Activated CD4-positive, alpha-beta memory T cell treated with anti-CD3 and anti-CD28 coated beads, Interleukin-2, amount 10 ng/mL, durations not matched to agents 7 days and 5 days (primary cell): ENCODE results near the gene ZNF512. TPM values are rescaled to one million over a fixed set of nuclear protein-coding genes. Genes with fewer than 3 reads are reported as not detected.
"Not testable (repeated sequence)": the region's sequence is repeated elsewhere in the genome, so short reads cannot be mapped to it uniquely, and the experiment has no call there.

Source experiments
- CTCF ChIA-PET: fragments of 350-600 bp; sonication (Branson Sonifier 250); formaldehyde crosslinking; loops from one replicate; lab custom pipeline; 2021; ENCODE audit warnings: antibody characterized with exemption, inconsistent platforms; lab: Charles Lee
- POLR2A ChIA-PET: fragments of 350-600 bp; sonication (Branson Sonifier 250); formaldehyde crosslinking; loops from one replicate; lab custom pipeline; 2021; ENCODE audit warnings: antibody characterized with exemption; lab: Charles Lee
- DNase-seq: peaks from one replicate; pipeline ENCODE4 v3.0.0-alpha.2; 2020
- H3K27ac Mint-ChIP-seq: one replicate; pipeline ENCODE4 v1.8.0; 2021; ENCODE audit warnings: mild to moderate bottlenecking, mixed read lengths
- H3K27me3 Mint-ChIP-seq: one replicate; pipeline ENCODE4 v1.8.0; 2021; ENCODE audit warnings: mixed read lengths
- H3K36me3 Mint-ChIP-seq: one replicate; pipeline ENCODE4 v1.8.0; 2021; ENCODE audit warnings: low read depth, mixed read lengths
- H3K4me1 Mint-ChIP-seq: one replicate; pipeline ENCODE4 v1.8.0; 2021; ENCODE audit warnings: mixed read lengths
- H3K4me3 Mint-ChIP-seq: one replicate; pipeline ENCODE4 v1.8.0; 2021; ENCODE audit warnings: mild to moderate bottlenecking, mixed read lengths
- H3K9me3 Mint-ChIP-seq: one replicate; pipeline ENCODE4 v1.8.0; 2021; ENCODE audit warnings: mixed read lengths
- total RNA-seq, 2 experiments: library from RNA; stranded (reverse); gene quantifications; one replicate each; pipeline ENCODE4 v1.2.3, GENCODE V29; 2021

ZNF512 gene
- total RNA-seq, 2 experiments from 2014 or later, result 31.4 to 34.0 TPM

GRCh38 chr2:27587025-27587424, 4.2 kb downstream of the ZNF512 start:
- CTCF ChIA-PET, result interaction anchor here (0.7 to 1.0 kb wide), 2 partner anchors 13 to 41 kb away, joined by 3 read pairs; no protein-coding TSS in a partner anchor
- Mint-ChIP-seq H3K27me3 (no peaks in the 10 kb centered on the region), H3K36me3 (peaks cover 67% of the 10 kb centered on the region), H3K27ac (peak overlapping the region; percentile 26), H3K4me1 (peaks cover 70% of the 10 kb centered on the region), H3K9me3 (peaks cover 16% of the 10 kb centered on the region), H3K4me3 (no peak overlapping the region)
- POLR2A ChIA-PET, result interaction anchor here (0.7 kb wide), 1 partner anchor 14 kb away, joined by 4 read pairs; no protein-coding TSS in a partner anchor
- DNase-seq, result no peak

GRCh38 chr2:27588308-27588707, 5.5 kb downstream of the ZNF512 start:
- Mint-ChIP-seq H3K27me3 (no peaks in the 10 kb centered on the region), H3K4me1 (peaks cover 63% of the 10 kb centered on the region), H3K36me3 (peaks cover 67% of the 10 kb centered on the region), H3K9me3 (peaks cover 17% of the 10 kb centered on the region), H3K4me3 (no peak overlapping the region), H3K27ac (no peak overlapping the region)
- DNase-seq, result no peak
- ChIA-PET POLR2A (no interaction called here), CTCF (no interaction called here)

- ChIA-PET POLR2A (no interaction called here), CTCF (interaction anchor here (0.6 to 1.2 kb wide), 2 partner anchors 30 to 89 kb away, joined by 4 read pairs; no protein-coding TSS in a partner anchor)
- H3K27me3 Mint-ChIP-seq, result no peaks in the 10 kb centered on the region
- H3K36me3 Mint-ChIP-seq, result peaks cover 71% of the 10 kb centered on the region
- H3K27ac Mint-ChIP-seq, result no peak overlapping the region
- H3K4me1 Mint-ChIP-seq, result peaks cover 39% of the 10 kb centered on the region
- no peak for DNase-seq
- peaks cover 39% of the 10 kb centered on the region for H3K9me3 Mint-ChIP-seq
- H3K4me3 Mint-ChIP-seq, result no peak overlapping the region
Observed at GRCh38 chr2:27591745-27592144, 8.9 kb downstream of the ZNF512 start.

- Mint-ChIP-seq H3K27me3 (no peaks in the 10 kb centered on the region), H3K27ac (no peak overlapping the region), H3K9me3 (peaks cover 43% of the 10 kb centered on the region), H3K4me1 (peaks cover 38% of the 10 kb centered on the region), H3K36me3 (peaks cover 72% of the 10 kb centered on the region), H3K4me3 (no peak overlapping the region)
- ChIA-PET POLR2A (no interaction called here), CTCF (interaction anchor here (0.7 kb wide), 1 partner anchor 21 kb away, joined by 4 read pairs; no protein-coding TSS in a partner anchor)
- DNase-seq, result no peak
Observed at GRCh38 chr2:27593240-27593639, 10.4 kb downstream of the ZNF512 start.

- H3K27ac Mint-ChIP-seq, POLR2A ChIA-PET, DNase-seq, CTCF ChIA-PET, H3K4me3 Mint-ChIP-seq, H3K27me3 Mint-ChIP-seq: not testable (repeated sequence)
- Mint-ChIP-seq H3K9me3 (peaks cover 43% of the 10 kb centered on the region), H3K36me3 (peaks cover 77% of the 10 kb centered on the region), H3K4me1 (peaks cover 42% of the 10 kb centered on the region)
Observed at GRCh38 chr2:27594020-27594703, 11.3 kb downstream of the ZNF512 start.

GRCh38 chr2:27595412-27595811, 12.6 kb downstream of the ZNF512 start:
- peaks cover 46% of the 10 kb centered on the region for H3K4me1 Mint-ChIP-seq
- H3K9me3 Mint-ChIP-seq, result peaks cover 32% of the 10 kb centered on the region
- ChIA-PET CTCF (interaction anchor here (0.9 kb wide), 1 partner anchor 10 kb away, joined by 4 read pairs; no protein-coding TSS in a partner anchor), POLR2A (interaction anchor here (1.2 kb wide), 1 partner anchor 33 kb away, joined by 3 read pairs; no protein-coding TSS in a partner anchor)
- not testable (repeated sequence) for H3K4me3 Mint-ChIP-seq, H3K27ac Mint-ChIP-seq, H3K27me3 Mint-ChIP-seq, DNase-seq
- H3K36me3 Mint-ChIP-seq, result peaks cover 77% of the 10 kb centered on the region

GRCh38 chr2:27596627-27597026, 13.8 kb downstream of the ZNF512 start:
- Mint-ChIP-seq H3K4me1 (peaks cover 42% of the 10 kb centered on the region), H3K4me3 (no peak overlapping the region), H3K36me3 (peaks cover 78% of the 10 kb centered on the region), H3K27me3 (no peaks in the 10 kb centered on the region), H3K27ac (no peak overlapping the region), H3K9me3 (peaks cover 27% of the 10 kb centered on the region)
- no peak for DNase-seq
- POLR2A ChIA-PET, result interaction anchor here (1.2 kb wide), 1 partner anchor 32 kb away, joined by 3 read pairs; no protein-coding TSS in a partner anchor
- CTCF ChIA-PET, result interaction anchor here (0.9 kb wide), 1 partner anchor 11 kb away, joined by 4 read pairs; no protein-coding TSS in a partner anchor

- Mint-ChIP-seq H3K4me3 (no peak overlapping the region), H3K36me3 (peaks cover 59% of the 10 kb centered on the region), H3K4me1 (no peaks in the 10 kb centered on the region), H3K27ac (no peak overlapping the region), H3K27me3 (no peaks in the 10 kb centered on the region), H3K9me3 (no peaks in the 10 kb centered on the region)
- no peak for DNase-seq
- ChIA-PET CTCF (no interaction called here), POLR2A (no interaction called here)
Observed at GRCh38 chr2:27606611-27607010, 23.8 kb downstream of the ZNF512 start.

- CTCF ChIA-PET, result no interaction called here
- no peak for DNase-seq
- peaks cover 60% of the 10 kb centered on the region for H3K36me3 Mint-ChIP-seq
- POLR2A ChIA-PET, result interaction anchor here (0.7 to 0.9 kb wide), 2 partner anchors 15 to 58 kb away, joined by 3 read pairs; partner anchors contain the start of genes CCDC121 and GPN1
- no peaks in the 10 kb centered on the region for H3K27me3 Mint-ChIP-seq
- no peaks in the 10 kb centered on the region for H3K9me3 Mint-ChIP-seq
- no peaks in the 10 kb centered on the region for H3K4me1 Mint-ChIP-seq
- H3K27ac Mint-ChIP-seq, result no peak overlapping the region
- no peak overlapping the region for H3K4me3 Mint-ChIP-seq
Observed at GRCh38 chr2:27613985-27614384, 31.1 kb downstream of the ZNF512 start.

- ChIA-PET POLR2A (interaction anchor here (1.1 kb wide), 1 partner anchor 206 kb away, joined by 4 read pairs; the partner anchor contains the start of gene PPM1G), CTCF (no interaction called here)
- Mint-ChIP-seq H3K36me3 (peaks cover 66% of the 10 kb centered on the region), H3K27me3 (no peaks in the 10 kb centered on the region), H3K4me1 (no peaks in the 10 kb centered on the region), H3K27ac (no peak overlapping the region), H3K4me3 (no peak overlapping the region), H3K9me3 (no peaks in the 10 kb centered on the region)
- DNase-seq, result no peak
Observed at GRCh38 chr2:27615316-27615715, 32.5 kb downstream of the ZNF512 start.

- no peaks in the 10 kb centered on the region for H3K9me3 Mint-ChIP-seq
- DNase-seq, result no peak
- H3K36me3 Mint-ChIP-seq, result peaks cover 66% of the 10 kb centered on the region
- no peak overlapping the region for H3K27ac Mint-ChIP-seq
- no peak overlapping the region for H3K4me3 Mint-ChIP-seq
- ChIA-PET POLR2A (interaction anchor here (0.6 to 1.2 kb wide), 3 partner anchors 192 to 1273 kb away, joined by 3 read pairs; partner anchors contain the start of genes PPM1G and WDR43), CTCF (interaction anchor here (0.9 to 1.4 kb wide), 2 partner anchors 30 to 62 kb away, joined by 4 read pairs; no protein-coding TSS in a partner anchor)
- H3K27me3 Mint-ChIP-seq, result no peaks in the 10 kb centered on the region
- H3K4me1 Mint-ChIP-seq, result no peaks in the 10 kb centered on the region
Observed at GRCh38 chr2:27621524-27621923, 38.7 kb downstream of the ZNF512 start.

- no peak for DNase-seq
- no peak overlapping the region for H3K27ac Mint-ChIP-seq
- POLR2A ChIA-PET, result no interaction called here
- no peaks in the 10 kb centered on the region for H3K9me3 Mint-ChIP-seq
- H3K4me1 Mint-ChIP-seq, result no peaks in the 10 kb centered on the region
- peaks cover 54% of the 10 kb centered on the region for H3K36me3 Mint-ChIP-seq
- H3K27me3 Mint-ChIP-seq, result no peaks in the 10 kb centered on the region
- CTCF ChIA-PET, result no interaction called here
- H3K4me3 Mint-ChIP-seq, result no peak overlapping the region
Observed at GRCh38 chr2:27622921-27623384, 40.1 kb downstream of the ZNF512 start.

GRCh38 chr2:27624943-27625342, 42.1 kb downstream of the ZNF512 start:
- no peak for DNase-seq
- H3K4me3 Mint-ChIP-seq, result no peak overlapping the region
- ChIA-PET POLR2A (no interaction called here), CTCF (interaction anchor here (1.7 kb wide), 1 partner anchor 59 kb away, joined by 4 read pairs; no protein-coding TSS in a partner anchor)
- H3K27me3 Mint-ChIP-seq, result no peaks in the 10 kb centered on the region
- H3K36me3 Mint-ChIP-seq, result peaks cover 41% of the 10 kb centered on the region
- H3K9me3 Mint-ChIP-seq, result no peaks in the 10 kb centered on the region
- no peak overlapping the region for H3K27ac Mint-ChIP-seq
- H3K4me1 Mint-ChIP-seq, result no peaks in the 10 kb centered on the region
